Cardiac septum (tissue), 1 donor: ENCODE results near the gene IRS1. TPM values are rescaled to one million over a fixed set of nuclear protein-coding genes. Genes with fewer than 3 reads are reported as not detected.

ENCODE experiments used
- DNase-seq: peaks from one replicate; pipeline ENCODE4 v3.0.0-alpha.2; 2020; ENCODE audit warnings: low spot score
- intact Hi-C: fragments of 100-400 bp; cut with DNase I; formaldehyde crosslinking; loops from one replicate; pipeline ENCODE4 v1.14.0; 2022
- total RNA-seq: library from RNA; stranded (reverse); fragmentation: NEBNext Ultra II Directional; extraction: Animal tissue kit (Norgen Biotek cat#: 25700); gene quantifications from one replicate; pipeline ENCODE4 v1.2.1, GENCODE V29; 2021
- donor health status: DM: no; HTN: no; CAD: no.

The IRS1 gene
- total RNA-seq, 1 donor from 2014 or later = 14.0 TPM

- DNase-seq = no peak
- intact Hi-C loops = loop anchor here (5.0 to 10.0 kb wide), 8 partner anchors 37 to 762 kb away; no protein-coding TSS in a partner anchor
These were observed 4.9 kb downstream of the IRS1 start for GRCh38 chr2:226794751-226795171.

GRCh38 chr2:226794196-226794661 is 5.4 kb downstream of the IRS1 start:
- intact Hi-C loops = loop anchor here (5.0 to 10.0 kb wide), 5 partner anchors 37 to 319 kb away; no protein-coding TSS in a partner anchor
- no peak for DNase-seq

DNA sequence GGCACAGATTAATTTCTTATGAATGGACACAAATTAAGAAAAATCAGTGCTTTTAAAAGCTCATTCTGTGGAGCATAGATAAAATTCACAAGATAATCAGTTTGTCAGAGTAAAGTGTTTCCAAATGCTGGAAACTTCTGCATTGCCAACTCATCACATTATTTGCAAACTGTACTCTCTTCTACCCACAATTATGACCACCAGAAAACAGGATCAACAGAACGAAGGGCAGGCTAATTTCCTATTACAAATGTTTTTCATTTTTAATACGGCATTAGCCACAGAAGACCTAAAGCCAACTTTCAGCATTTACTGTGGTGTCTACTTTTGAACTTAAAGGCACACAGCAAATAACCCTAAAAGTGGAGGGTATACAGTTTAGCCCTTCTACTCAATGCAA is 6.0 kb downstream of the IRS1 start:
- no peak for DNase-seq
- intact Hi-C loops = loop anchor here (5.0 to 10.0 kb wide), 5 partner anchors 36 to 319 kb away; no protein-coding TSS in a partner anchor

DNA sequence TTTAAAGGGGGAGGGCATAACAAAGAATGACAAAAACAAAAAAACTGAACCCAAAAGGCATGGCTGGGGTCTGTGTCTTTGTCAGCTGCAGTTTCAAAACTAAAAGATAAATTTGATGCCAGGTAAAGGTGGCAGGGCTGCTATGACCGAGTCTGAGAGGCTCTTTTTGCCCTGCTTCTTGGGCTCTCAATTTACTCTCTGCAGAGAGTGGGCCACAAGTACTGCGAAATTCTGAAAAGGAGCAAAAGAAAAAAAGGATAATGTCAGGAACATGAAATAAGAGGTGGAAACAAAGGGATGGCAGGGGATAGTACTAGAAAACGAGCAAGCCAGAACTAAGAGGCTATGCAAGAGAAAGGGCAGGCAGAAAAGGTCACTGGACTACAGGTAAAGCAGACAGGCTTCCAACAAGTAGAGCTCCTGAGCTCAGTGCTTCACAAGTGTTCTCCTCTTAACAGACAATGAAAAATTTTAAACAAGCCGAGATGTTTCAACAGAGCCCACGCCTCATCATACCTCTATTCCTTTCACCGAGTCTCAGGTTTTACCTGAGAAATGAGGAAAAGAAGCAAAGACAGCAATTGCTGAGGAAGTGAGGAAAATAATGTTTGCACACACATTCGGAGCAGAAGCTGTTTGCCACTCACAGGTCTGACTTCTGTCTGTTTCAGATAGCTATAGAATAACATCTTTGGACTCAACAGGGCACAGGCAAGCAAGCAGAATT is 7.3 kb downstream of the IRS1 start:
- DNase-seq = no peak
- intact Hi-C loops = loop anchor here (5.0 to 10.0 kb wide), 5 partner anchors 35 to 318 kb away; no protein-coding TSS in a partner anchor

DNA sequence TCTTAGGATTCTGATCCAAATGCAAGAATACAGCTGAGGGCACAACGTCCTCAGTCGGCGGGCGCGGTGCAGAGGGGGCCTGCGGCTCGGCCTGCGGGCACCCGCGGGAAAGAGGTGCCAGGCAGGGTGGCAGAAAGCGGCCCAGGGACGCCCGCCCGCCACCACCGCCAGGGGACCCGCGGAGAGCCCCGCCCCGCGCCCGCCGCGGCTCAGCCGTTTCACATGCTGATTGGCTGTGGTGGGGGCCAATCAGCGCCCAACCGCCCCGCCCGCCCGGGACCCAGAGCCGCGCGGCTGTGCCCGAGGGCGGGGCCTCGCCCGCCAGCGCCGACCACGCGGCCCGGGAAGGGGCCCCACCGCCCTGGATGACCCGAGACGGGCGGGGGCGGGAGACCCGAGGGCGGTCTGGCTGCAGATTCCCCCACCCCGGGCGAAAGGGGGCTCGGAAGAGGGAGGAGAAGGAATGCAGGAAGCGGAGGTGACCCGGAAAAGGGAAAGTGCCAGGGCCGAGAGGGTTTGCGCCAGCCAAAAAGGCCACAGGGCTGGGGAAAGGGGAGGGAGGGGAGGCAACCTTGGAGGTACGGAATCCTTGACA is 8.0 kb downstream of the IRS1 start:
- intact Hi-C loops = loop anchor here (2.0 to 10.0 kb wide), 6 partner anchors 19 to 317 kb away; no protein-coding TSS in a partner anchor
- DNase-seq = peak; percentile 96

DNA sequence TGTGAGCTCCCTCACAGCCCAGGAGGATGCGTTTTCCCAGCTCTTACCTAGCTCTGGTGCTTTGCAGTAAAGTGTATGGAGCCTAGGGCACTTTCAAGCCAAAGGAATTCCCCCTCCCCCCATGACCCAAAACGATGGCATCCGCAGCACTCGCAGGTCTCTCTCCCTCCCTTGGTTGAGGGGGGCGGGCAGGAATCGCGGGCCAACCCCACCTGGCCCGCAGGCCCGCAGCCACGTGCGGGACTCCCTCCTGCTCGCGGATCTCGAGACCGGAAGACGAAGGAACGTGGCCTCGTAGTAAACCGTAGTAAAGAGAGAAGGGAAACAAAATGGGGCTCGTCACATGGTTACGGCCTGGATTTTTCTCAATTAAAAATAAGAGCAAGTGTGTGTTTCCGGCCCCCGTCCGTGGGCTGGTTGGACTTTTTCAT is 8.5 kb downstream of the IRS1 start:
- intact Hi-C loops = loop anchor here (2.0 to 10.0 kb wide), 6 partner anchors 18 to 316 kb away; no protein-coding TSS in a partner anchor
- DNase-seq = peak; percentile 81

- intact Hi-C loops = loop anchor here (2.0 to 10.0 kb wide), 6 partner anchors 18 to 316 kb away; no protein-coding TSS in a partner anchor
These were observed 9.2 kb downstream of the IRS1 start for GRCh38 chr2:226790431-226790830.

GRCh38 chr2:226790011-226790410 is 9.6 kb downstream of the IRS1 start:
- DNase-seq = no peak
- intact Hi-C loops = loop anchor here (2.0 to 10.0 kb wide), 6 partner anchors 17 to 315 kb away; no protein-coding TSS in a partner anchor

More at GRCh38 chr2:226790431-226790830, 9.2 kb downstream of the IRS1 start:
- no peak for DNase-seq

- intact Hi-C loops = no loop called here
These were observed 10.6 kb downstream of the IRS1 start for GRCh38 chr2:226788881-226789490.

DNA sequence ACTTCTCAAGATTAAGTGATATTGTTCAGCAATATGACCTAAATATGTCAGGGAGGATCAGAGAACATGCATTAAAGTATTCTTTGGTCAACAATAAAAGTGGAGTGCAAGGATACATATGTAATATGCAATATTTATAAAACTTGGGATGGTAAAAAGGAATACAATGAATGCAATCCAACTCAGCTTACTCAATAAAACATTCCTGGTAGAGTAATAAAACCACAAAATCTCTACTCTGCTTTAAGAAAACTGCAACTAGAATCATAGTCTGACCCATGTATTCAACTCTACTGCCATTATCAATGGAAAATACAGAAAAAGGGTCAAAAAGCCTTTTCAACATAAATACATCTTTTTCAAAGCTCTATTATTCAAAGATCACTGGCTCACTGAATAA is 11.6 kb downstream of the IRS1 start:
- intact Hi-C loops = no loop called here
- DNase-seq = no peak

More at GRCh38 chr2:226788881-226789490, 10.6 kb downstream of the IRS1 start:
- no peak for DNase-seq

DNA sequence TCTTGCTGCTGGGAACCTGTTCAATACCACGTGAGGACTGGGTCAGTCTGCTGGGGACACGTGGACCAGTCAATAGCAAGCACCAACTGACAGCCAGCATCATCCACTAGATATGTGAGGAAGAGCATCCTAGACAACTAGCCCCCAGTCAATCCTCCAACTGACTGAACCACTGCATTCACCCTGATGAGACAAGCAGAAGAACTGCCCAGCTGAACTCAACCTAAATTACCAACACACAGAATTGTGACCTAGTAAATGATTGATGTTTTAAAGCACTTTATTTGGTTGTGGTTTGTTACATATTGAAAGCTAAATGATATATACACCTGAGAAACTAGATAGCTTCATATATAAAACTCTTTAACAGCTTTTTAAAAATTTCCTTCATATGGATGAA is 15.7 kb downstream of the IRS1 start:
- intact Hi-C loops = no loop called here
- no peak for DNase-seq

GRCh38 chr2:226782092-226782713 is 17.4 kb downstream of the IRS1 start:
- no peak for DNase-seq
- intact Hi-C loops = no loop called here

GRCh38 chr2:226780431-226780830 is 19.2 kb downstream of the IRS1 start:
- intact Hi-C loops = no loop called here
- DNase-seq = no peak

GRCh38 chr2:226777611-226778010 is 22.0 kb downstream of the IRS1 start:
- DNase-seq = no peak
- intact Hi-C loops = no loop called here

DNA sequence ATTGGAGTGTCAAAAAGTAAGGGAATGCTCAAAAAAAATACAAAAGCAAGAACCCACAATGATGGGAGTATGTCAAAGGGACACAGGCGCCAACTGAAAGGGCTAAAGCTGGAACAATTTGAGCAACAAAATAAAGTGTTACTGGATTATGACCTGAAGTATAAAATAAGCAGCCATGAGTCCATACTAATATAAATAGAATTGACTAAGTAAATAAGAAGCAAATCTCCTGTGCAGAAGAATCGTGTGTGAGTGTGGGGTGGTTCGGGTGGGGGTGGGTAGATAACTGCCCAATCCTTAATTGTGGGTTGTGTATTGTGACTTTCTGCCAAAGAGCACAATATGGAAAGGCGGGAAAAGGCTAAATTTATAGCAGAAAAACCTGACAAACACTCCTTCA is 23.5 kb downstream of the IRS1 start:
- DNase-seq = no peak
- intact Hi-C loops = no loop called here

DNA sequence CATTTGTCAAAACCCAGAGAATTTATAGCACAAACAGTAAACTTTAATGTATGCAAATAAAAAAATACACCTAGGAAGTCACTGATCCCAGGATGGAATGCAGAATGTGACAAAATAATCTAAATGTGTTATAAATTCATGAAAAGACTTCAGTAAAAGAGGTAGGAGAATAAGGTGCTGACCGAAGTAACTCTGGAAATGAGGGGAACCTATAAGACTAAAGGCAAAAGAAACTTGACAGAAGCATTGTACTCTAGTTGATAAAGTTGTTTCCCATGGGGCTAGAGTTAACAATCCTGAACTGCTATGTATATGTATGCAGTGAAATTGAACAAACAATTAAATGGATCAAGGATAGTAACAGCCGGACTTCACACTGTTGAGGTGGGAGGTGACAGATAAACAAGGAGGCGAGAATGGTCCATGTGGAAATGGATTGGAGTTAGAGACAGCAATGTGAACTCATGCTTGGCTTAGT is 24.5 kb downstream of the IRS1 start:
- intact Hi-C loops = no loop called here
- no peak for DNase-seq

DNA sequence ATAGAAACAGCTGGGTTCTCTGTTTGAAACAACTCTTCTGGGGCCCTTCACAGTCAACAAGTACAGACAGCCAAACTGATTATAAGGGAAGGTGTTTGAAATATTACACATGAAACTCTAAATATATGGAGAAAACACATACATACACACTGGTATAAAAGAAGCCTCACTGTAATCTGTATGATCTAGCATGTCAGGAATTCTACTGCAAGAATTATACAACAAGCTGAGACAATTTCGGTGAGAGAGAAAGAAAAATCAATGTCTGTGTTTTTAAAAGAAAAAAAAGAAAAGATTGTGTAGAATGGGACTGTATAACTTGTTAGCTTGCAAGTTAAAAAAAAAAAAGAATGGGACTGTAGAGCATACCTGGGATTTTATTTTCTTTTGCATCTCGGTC is 26.3 kb downstream of the IRS1 start:
- intact Hi-C loops = loop anchor here (2.0 kb wide), 1 partner anchor 18 kb away; no protein-coding TSS in a partner anchor
- DNase-seq = no peak

DNA sequence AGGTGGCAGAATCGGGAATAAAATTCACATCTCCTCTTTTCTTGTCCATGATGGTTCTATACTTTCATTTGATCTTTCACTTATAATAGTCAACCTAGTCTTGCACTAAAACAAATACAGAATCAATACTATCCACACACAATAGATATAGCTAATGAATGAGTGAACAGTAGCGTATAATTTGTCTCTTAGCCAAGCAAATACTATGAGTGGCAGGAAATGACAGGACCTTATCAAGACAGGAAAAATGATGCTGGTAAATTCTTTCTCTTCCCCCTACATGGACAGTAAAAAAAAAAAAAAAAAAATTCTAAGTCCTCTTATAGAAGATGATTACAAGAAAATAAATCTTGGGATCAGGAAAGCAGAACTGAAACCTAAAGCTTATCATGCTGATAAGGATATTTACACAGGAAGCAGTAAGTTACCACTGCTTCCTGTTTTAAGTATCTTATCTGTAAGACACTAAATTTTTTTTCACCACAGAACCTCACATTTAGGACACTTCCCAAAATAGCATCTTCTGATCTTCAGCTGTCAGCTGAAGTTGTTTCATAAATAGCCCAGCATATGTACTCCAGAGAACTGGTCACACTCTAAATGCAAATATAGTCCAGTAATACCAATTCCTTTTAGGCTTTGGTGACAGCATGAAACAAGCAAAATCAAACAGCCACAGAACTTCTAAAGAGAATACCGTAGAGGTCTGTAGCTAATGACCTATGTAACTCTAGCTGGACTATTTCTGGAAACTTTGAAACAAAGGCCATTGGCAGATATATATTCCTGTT is 27.0 kb downstream of the IRS1 start:
- intact Hi-C loops = loop anchor here (2.0 kb wide), 1 partner anchor 18 kb away; no protein-coding TSS in a partner anchor
- no peak for DNase-seq

GRCh38 chr2:226771067-226771466 is 28.6 kb downstream of the IRS1 start:
- intact Hi-C loops = no loop called here
- DNase-seq = no peak
